Neural cell (in vitro differentiated cells): ENCODE data around the gene SLC37A1.

Source experiments
- EZH2 ChIP-seq: fragments of 200-600, 300-800 bp; shearing (Covaris generic), sonication (generic); IDR thresholded peaks from 2 replicates; pipeline ENCODE4 v1.6.1; 2014; ENCODE audit warnings: antibody characterized with exemption, low read length, borderline replicate concordance, mild to moderate bottlenecking; ENCODE audit not compliant: insufficient read depth, poor library complexity, severe bottlenecking
- TF ChIP-seq, protein P1 (sequence below): fragments of 450-650 bp; IDR thresholded peaks from 2 replicates; pipeline ENCODE4 v1.5.1; 2014; ENCODE audit warnings: antibody characterized with exemption, mild to moderate bottlenecking, moderate library complexity; ENCODE audit not compliant: poor library complexity, severe bottlenecking

DNA sequence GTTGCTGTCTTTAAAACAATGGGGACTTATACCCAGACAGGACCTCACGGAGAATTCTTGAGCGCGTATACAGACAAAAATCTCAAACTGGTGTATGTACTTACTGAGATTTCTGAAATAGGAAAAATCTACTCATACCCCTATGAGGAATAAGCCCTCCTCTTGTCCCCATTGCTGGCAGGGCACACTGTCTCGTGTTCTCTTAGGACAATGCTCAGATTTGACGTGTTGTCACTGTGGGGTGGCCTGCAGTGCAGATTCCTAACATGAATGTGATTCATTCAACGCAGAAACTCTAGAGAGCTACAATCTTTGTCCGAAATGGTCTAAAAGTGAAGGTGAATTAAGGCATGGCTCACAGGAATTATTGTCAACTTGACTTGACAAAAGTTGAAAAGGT lies 108.6 kb downstream of the SLC37A1 start:
- TF ChIP-seq, protein P1, sequence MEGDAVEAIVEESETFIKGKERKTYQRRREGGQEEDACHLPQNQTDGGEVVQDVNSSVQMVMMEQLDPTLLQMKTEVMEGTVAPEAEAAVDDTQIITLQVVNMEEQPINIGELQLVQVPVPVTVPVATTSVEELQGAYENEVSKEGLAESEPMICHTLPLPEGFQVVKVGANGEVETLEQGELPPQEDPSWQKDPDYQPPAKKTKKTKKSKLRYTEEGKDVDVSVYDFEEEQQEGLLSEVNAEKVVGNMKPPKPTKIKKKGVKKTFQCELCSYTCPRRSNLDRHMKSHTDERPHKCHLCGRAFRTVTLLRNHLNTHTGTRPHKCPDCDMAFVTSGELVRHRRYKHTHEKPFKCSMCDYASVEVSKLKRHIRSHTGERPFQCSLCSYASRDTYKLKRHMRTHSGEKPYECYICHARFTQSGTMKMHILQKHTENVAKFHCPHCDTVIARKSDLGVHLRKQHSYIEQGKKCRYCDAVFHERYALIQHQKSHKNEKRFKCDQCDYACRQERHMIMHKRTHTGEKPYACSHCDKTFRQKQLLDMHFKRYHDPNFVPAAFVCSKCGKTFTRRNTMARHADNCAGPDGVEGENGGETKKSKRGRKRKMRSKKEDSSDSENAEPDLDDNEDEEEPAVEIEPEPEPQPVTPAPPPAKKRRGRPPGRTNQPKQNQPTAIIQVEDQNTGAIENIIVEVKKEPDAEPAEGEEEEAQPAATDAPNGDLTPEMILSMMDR: no peak
- TF ChIP-seq EZH2: no peak
